Activated CD8-positive, alpha-beta T cell treated with anti-CD3 and anti-CD28 coated beads, Interleukin-2, amount 10 ng/mL, durations not matched to agents 7 days and 5 days (primary cell): ENCODE data around the gene PRKAA1. TPM values are rescaled to one million over a fixed set of nuclear protein-coding genes. Genes with fewer than 3 reads are reported as not detected.

Source experiments
- ATAC-seq: fragments of 150-1000 bp; cut with Tn5 transposase; one replicate; pipeline ENCODE4 v1.10.0; 2021; ENCODE audit warnings: moderate library complexity
- CTCF ChIA-PET: fragments of 350-600 bp; sonication (Branson Sonifier 250); formaldehyde crosslinking; loops from one replicate; lab custom pipeline; 2021; ENCODE audit warnings: antibody characterized with exemption; lab: Charles Lee
- POLR2A ChIA-PET: fragments of 350-600 bp; sonication (Branson Sonifier 250); formaldehyde crosslinking; loops from one replicate; lab custom pipeline; 2021; ENCODE audit warnings: antibody characterized with exemption; lab: Charles Lee
- DNase-seq: peaks from one replicate; pipeline ENCODE4 v3.0.0-alpha.2; 2020
- H3K27ac Mint-ChIP-seq: one replicate; pipeline ENCODE4 v1.8.0; 2021; ENCODE audit warnings: mild to moderate bottlenecking, mixed read lengths
- H3K27me3 Mint-ChIP-seq: one replicate; pipeline ENCODE4 v1.8.0; 2021; ENCODE audit warnings: low read depth, mixed read lengths
- H3K36me3 Mint-ChIP-seq: one replicate; pipeline ENCODE4 v1.8.0; 2021; ENCODE audit warnings: low read depth, mixed read lengths
- H3K4me1 Mint-ChIP-seq: one replicate; pipeline ENCODE4 v1.8.0; 2021; ENCODE audit warnings: low read depth, mixed read lengths
- H3K4me3 Mint-ChIP-seq: one replicate; pipeline ENCODE4 v1.8.0; 2021; ENCODE audit warnings: mild to moderate bottlenecking, mixed read lengths
- H3K9me3 Mint-ChIP-seq: one replicate; pipeline ENCODE4 v1.8.0; 2022; ENCODE audit warnings: mixed read lengths; ENCODE audit not compliant: insufficient read depth
- total RNA-seq, 2 experiments: library from RNA; stranded (reverse); gene quantifications; one replicate each; pipeline ENCODE4 v1.2.3, GENCODE V29; 2021

PRKAA1 gene
- 10 to 100 TPM; 70.8 to 72.3 TPM for total RNA-seq

DNA sequence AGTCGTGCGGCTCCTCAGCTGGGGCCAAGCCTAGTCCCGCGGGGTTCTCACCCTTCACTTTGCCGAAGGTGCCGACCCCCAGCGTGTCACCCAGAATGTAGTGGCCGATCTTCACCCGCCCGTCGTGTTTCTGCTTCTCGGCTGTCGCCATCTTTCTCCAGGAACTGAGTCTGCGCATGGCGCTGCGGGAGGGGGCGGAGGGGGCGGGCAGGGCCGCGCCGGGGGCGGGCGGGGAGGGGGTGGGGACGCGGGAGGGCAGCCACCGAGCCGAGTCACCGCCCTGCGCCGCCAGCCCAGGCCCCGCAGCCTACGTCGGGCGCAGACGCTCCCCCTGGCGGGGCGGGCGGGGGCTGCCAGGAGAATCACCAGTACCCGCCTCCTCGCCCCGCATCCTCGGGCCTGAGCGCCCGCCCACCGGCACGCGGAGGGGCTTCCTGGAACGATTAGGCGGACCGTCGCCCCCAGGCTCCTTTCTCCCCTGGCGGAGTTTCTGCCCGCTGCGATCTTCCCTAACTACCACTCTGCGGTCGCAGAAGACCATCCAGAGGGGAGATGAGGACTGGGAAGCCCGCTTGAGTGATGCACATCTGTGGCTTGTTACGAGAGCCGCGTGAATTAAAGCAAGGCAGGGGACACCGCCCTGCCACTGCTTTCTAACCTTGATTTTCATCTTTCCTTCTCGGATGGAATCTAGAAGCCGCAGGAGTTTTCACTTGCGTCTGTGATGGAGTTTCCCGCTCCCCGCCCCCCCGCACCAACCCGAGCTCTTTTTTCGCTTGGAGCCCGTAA lies at the start of gene PRKAA1:
TSS of gene PRKAA1 (minus strand) at position 363 of the 789 bp plus-strand sequence. CDS start at position 178, 185 bp downstream.
- DNase-seq: peak; percentile 91
- H3K4me1 Mint-ChIP-seq: peaks cover 37% of the 10 kb centered on the region
- H3K36me3 Mint-ChIP-seq: peaks cover 31% of the 10 kb centered on the region

DNA sequence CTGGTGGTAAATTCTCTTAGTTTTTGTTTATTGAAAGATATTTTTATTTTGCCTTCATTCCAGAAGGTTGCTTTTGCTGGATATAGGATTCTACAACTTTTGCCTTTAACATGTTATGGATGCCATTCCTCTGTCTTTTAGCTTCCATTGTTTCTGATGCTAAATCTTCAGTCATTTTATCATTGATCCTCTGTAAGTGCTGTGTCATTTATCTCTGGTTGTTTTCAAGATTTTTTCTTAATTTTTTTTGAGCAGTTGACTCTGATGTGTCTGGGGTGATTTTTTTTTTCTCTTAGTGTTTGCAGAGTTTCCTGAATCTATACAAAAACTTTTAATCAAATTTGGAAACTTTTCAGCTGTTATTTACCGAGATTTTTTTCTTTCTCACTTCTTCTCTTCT lies 49.4 kb upstream of the PRKAA1 start:
- peaks cover 4% of the 10 kb centered on the region for H3K36me3 Mint-ChIP-seq
- POLR2A ChIA-PET: no interaction called here
- no peaks in the 10 kb centered on the region for H3K4me1 Mint-ChIP-seq
- H3K9me3 Mint-ChIP-seq: no peaks in the 10 kb centered on the region
- no peak overlapping the region for H3K4me3 Mint-ChIP-seq
- ATAC-seq: no peak
- peaks cover 7% of the 10 kb centered on the region for H3K27me3 Mint-ChIP-seq
- no peak for DNase-seq
- CTCF ChIA-PET: interaction anchor here (1.0 kb wide), 1 partner anchor 32 kb away, joined by 3 read pairs; no protein-coding TSS in a partner anchor
- no peak overlapping the region for H3K27ac Mint-ChIP-seq

More for the DNA sequence above, at the start of gene PRKAA1:
- H3K27me3 Mint-ChIP-seq: peaks cover 5% of the 10 kb centered on the region
- POLR2A ChIA-PET: interaction anchor here (0.6 to 2.5 kb wide), 8 partner anchors 8 to 1145 kb away, joined by 3 to 7 read pairs (median 4); partner anchors contain the start of genes RPL37 and TTC33
- peak; percentile 95 for ATAC-seq
- CTCF ChIA-PET: interaction anchor here (0.6 to 1.5 kb wide), 3 partner anchors 10 to 35 kb away, joined by 3 to 5 read pairs (median 5); no protein-coding TSS in a partner anchor
- no peaks in the 10 kb centered on the region for H3K9me3 Mint-ChIP-seq
- H3K27ac Mint-ChIP-seq: peak within 1 kb of the TSS; percentile 91
- H3K4me3 Mint-ChIP-seq: peak within 1 kb of the TSS; percentile 87

DNA sequence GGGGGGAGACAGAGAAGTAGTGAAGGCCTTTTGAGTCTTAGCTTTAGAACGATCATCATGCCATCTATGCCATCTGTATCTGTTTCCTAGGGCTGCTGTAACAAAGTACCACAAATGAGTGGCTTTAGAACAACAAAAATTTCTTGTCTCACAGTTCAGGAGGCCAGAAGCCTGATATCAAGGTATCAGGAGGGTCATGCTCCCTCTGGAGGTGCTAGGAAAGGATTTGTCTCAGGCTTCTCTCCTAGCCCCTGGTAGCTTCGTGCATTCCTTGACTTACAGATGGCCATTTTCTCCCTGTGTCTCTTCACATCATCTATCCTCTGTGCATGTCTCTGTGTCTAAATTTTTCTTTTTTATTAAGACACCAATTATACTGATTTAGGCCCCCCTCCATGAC lies 48.2 kb upstream of the PRKAA1 start:
- ChIA-PET CTCF (no interaction called here), POLR2A (interaction anchor here (0.7 kb wide), 1 partner anchor 11 kb away, joined by 4 read pairs; the partner anchor contains the start of gene RPL37)
- Mint-ChIP-seq H3K27ac (no peak overlapping the region), H3K9me3 (no peaks in the 10 kb centered on the region), H3K4me3 (no peak overlapping the region), H3K4me1 (peaks cover 7% of the 10 kb centered on the region), H3K36me3 (peaks cover 6% of the 10 kb centered on the region), H3K27me3 (peaks cover 9% of the 10 kb centered on the region)
- ATAC-seq (no peak), DNase-seq (no peak)

DNA sequence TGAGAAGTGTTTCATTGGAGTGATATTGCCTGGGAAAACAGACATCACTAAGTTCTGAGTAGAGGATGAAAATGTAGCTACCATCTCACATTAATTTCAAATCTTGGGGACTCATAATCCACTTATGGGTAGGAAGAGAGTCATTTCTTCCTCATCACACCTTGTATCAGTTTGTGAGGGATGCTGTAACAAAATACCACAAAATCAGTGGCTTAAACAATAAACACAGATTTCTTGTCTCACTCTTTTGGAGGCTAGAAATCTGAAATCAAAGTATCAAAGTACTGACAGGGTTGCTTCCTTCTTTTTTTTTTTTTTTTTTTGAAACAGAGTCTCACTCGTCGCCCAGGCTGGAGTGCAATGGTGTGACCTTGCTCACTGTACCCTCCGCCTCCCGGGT lies 46.4 kb upstream of the PRKAA1 start:
- CTCF ChIA-PET: interaction anchor here (0.6 kb wide), 1 partner anchor 34 kb away, joined by 3 read pairs; no protein-coding TSS in a partner anchor
- Mint-ChIP-seq H3K27me3 (peaks cover 10% of the 10 kb centered on the region), H3K4me1 (peaks cover 15% of the 10 kb centered on the region), H3K36me3 (peaks cover 7% of the 10 kb centered on the region), H3K4me3 (no peak overlapping the region), H3K9me3 (no peaks in the 10 kb centered on the region), H3K27ac (no peak overlapping the region)
- POLR2A ChIA-PET: interaction anchor here (1.5 kb wide), 1 partner anchor 9 kb away, joined by 4 read pairs; the partner anchor contains the start of gene RPL37
- DNase-seq (no peak), ATAC-seq (no peak)

DNA sequence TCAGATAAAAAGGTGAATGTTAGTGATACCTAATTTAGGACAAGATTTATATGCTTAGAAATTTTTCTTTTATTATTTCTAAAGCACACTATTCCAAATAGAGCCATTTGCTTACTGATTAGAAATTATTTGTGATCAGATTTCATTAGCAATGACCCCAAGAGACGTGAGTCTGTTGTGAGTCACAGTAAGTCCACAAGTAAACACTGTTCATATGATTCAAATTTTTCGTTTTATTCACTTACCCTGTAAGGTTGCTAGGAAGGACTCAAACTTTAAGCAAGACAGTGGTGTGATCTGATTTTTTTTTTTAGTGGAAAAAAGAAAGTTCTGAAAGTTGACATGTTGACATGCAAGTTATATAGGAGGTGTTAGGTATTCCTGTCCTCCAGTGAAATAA lies 44.2 kb upstream of the PRKAA1 start:
- CTCF ChIA-PET: interaction anchor here (0.6 to 1.0 kb wide), 2 partner anchors 10 to 71 kb away, joined by 3 read pairs; no protein-coding TSS in a partner anchor
- no peaks in the 10 kb centered on the region for H3K9me3 Mint-ChIP-seq
- H3K4me3 Mint-ChIP-seq: no peak overlapping the region
- peaks cover 7% of the 10 kb centered on the region for H3K27me3 Mint-ChIP-seq
- DNase-seq (no peak), ATAC-seq (no peak)
- POLR2A ChIA-PET: no interaction called here
- no peak overlapping the region for H3K27ac Mint-ChIP-seq
- H3K4me1 Mint-ChIP-seq: peaks cover 28% of the 10 kb centered on the region
- peaks cover 10% of the 10 kb centered on the region for H3K36me3 Mint-ChIP-seq

DNA sequence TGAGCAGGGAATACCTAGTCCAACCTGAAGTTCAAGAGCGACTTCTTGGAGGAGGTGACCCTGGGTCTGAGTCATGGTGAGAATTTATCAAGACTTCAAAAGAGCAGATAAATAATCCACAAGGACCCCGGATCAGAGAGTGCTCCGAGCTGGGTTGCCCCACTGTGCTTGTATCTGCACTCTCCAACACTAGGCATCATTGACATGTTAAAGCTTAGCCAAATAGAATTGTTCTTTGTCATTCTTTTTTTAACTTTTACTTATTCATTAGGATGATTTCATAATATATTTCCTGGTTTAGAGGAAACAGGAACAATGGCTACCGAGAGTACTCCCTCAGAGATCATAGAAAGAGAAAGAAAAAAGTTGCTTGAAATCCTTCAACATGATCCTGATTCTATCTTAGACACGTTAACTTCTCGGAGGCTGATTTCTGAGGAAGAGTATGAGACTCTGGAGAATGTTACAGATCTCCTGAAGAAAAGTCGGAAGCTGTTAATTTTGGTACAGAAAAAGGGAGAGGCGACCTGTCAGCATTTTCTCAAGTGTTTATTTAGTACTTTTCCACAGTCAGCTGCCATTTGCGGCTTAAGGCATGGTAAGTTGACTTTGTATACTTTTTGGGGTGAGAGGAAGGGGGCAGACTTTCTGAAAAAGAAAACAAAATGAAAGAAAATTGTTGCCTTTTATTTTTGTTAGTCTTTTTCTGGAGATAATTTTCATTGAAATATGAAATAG lies 43.1 kb upstream of the PRKAA1 start, which contains the start of gene CARD6:
TSS of gene CARD6 (plus strand) at position 300 of the 738 bp plus-strand sequence. CDS start at position 316, 16 bp downstream.
- Mint-ChIP-seq H3K27ac (peak within 1 kb of the TSS; percentile 89), H3K4me3 (peak within 1 kb of the TSS; percentile 84), H3K27me3 (peaks cover 7% of the 10 kb centered on the region), H3K36me3 (peaks cover 11% of the 10 kb centered on the region), H3K9me3 (no peaks in the 10 kb centered on the region), H3K4me1 (peaks cover 33% of the 10 kb centered on the region)
- CTCF ChIA-PET: interaction anchor here (0.9 to 1.0 kb wide), 2 partner anchors 8 to 17 kb away, joined by 3 read pairs; no protein-coding TSS in a partner anchor
- ATAC-seq (peak; percentile 59), DNase-seq (no peak)
- POLR2A ChIA-PET: no interaction called here

DNA sequence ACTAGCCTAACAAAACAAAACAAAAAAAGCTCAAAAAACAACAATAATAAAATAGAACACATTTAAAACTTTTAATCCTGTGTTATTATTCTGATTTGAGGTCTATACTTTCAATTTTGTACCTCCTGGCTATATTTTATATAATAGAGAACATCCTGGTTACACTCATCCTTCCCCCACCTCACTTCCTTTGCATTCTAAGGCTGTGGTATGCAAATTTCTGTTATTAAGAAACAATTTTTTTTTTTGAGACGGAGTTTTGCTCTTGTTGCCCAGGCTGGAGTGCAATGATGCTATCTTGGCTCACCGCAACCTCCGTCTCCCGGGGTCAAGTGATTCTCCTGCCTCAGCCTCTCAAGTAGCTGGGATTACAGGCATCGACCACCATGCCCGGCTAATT lies 39.9 kb upstream of the PRKAA1 start:
- ChIA-PET POLR2A (no interaction called here), CTCF (no interaction called here)
- peaks cover 3% of the 10 kb centered on the region for H3K27me3 Mint-ChIP-seq
- no peak overlapping the region for H3K27ac Mint-ChIP-seq
- no peak for ATAC-seq
- no peak overlapping the region for H3K4me3 Mint-ChIP-seq
- H3K9me3 Mint-ChIP-seq: no peaks in the 10 kb centered on the region
- no peak for DNase-seq
- peaks cover 55% of the 10 kb centered on the region for H3K4me1 Mint-ChIP-seq
- H3K36me3 Mint-ChIP-seq: peaks cover 28% of the 10 kb centered on the region

DNA sequence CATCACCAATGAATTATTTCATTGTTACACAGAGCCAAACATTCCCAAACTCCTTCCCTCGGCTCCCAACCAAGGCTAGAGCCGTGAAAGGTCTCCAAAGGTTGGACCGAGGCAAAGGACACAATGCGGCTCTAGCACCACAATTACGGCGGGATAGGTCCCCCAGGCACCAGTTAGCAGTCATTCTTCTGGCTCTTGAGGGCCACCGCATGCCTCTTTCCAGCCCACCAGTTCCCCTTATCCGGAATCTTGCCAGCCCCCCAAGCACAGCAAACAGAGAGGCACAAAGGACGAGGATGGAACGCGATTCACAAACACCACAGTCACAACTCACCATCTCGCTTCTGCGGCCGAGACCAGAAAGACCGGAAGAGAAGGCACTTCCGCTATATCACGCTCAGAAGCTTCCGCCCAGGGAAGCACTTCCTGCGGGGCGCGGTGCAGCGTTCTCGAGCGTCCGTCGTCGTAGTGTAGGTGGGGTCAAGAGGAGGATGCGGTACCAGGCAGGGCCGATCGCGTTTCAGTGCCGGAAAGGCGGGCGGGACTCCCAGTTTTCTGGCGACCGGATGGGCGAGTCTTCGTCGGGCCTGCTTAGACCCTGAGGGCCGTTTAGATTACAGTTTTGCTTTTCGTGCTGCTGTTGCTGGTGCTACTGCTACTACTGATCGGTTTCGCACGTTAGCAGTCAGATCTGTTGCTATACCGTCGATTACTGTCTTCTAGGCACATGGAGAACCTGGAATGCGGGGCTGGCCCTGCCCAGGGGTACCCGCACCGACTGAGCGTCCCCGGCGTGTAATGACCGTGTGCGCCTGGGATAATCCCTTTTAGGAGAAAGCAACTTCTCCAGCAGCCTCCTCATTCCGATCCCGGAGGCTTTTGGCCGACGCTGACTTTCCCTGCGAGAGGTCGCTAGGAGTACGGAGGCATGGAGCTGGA lies 36.9 kb upstream of the PRKAA1 start, which contains the start of gene RPL37:
TSS of gene RPL37 (minus strand) at position 374 of the 939 bp plus-strand sequence. CDS start at position 337, 37 bp downstream.
- Mint-ChIP-seq H3K4me1 (peaks cover 61% of the 10 kb centered on the region), H3K36me3 (peaks cover 53% of the 10 kb centered on the region), H3K4me3 (peak within 1 kb of the TSS; percentile 97), H3K9me3 (no peaks in the 10 kb centered on the region), H3K27ac (peak within 1 kb of the TSS; percentile 99), H3K27me3 (no peaks in the 10 kb centered on the region)
- CTCF ChIA-PET: no interaction called here
- ATAC-seq: peak; percentile 98
- POLR2A ChIA-PET: interaction anchor here (0.7 to 1.5 kb wide), 12 partner anchors 9 to 429 kb away, joined by 3 to 7 read pairs (median 4); partner anchors contain the start of genes PRKAA1 and TTC33
- peak; percentile 96 for DNase-seq

DNA sequence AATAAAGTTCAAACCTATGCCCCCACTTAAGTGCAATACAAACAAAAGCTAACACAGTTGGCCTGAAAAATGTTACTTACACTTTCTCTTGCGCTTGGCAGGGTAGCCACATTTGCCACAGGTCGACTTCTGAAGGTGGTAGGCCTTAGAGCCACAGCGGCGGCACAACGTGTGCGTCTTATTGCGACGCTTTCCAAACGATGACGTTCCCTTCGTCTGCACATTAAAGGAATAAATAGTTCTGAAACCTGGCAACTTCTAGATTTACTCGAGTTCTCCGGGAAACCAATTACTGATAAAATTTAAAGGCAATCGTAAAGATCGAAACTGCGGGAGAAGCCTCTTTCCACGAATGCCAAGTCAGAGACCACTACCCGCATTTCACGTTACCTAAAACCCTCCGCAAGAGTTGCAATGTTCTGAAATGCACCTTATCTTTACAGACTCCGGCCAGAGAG lies 36.2 kb upstream of the PRKAA1 start:
- Mint-ChIP-seq H3K27ac (peak overlapping the region; percentile 99), H3K4me3 (peak overlapping the region; percentile 97), H3K27me3 (no peaks in the 10 kb centered on the region), H3K36me3 (peaks cover 59% of the 10 kb centered on the region), H3K9me3 (no peaks in the 10 kb centered on the region), H3K4me1 (peaks cover 64% of the 10 kb centered on the region)
- peak; percentile 68 for DNase-seq
- ChIA-PET CTCF (no interaction called here), POLR2A (interaction anchor here (0.9 to 1.5 kb wide), 9 partner anchors 8 to 429 kb away, joined by 3 to 5 read pairs (median 4); partner anchors contain the start of gene TTC33)
- ATAC-seq: peak; percentile 4

DNA sequence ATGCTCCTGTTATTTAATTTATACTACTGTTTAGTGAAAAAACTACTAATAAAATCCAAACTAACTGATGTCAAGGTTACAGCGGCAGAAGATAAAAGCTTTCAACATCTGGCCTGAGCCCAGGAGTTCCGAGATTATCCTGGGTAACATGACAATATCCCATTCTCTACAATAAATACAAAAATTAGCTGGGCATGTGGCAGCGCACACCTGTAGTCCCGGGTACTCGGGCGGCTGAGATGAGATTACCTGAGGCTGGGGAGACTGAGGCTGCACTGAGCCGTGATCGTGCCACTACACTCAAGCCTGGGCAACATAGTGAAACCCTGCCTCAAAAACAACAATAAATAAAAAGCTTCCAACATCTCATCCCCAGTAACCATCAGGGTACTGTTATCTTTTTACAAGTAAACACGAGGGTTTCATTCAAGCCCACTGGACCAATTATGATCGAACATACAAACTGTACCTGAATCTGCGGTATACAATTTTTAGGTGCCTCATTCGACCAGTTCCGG lies 35.6 kb upstream of the PRKAA1 start:
- Mint-ChIP-seq H3K27ac (peak overlapping the region; percentile 99), H3K4me3 (peak overlapping the region; percentile 97), H3K36me3 (peaks cover 63% of the 10 kb centered on the region), H3K9me3 (no peaks in the 10 kb centered on the region), H3K27me3 (no peaks in the 10 kb centered on the region), H3K4me1 (peaks cover 66% of the 10 kb centered on the region)
- POLR2A ChIA-PET: interaction anchor here (0.9 to 1.5 kb wide), 3 partner anchors 11 to 78 kb away, joined by 3 to 4 read pairs (median 4); partner anchors contain the start of gene TTC33
- CTCF ChIA-PET: interaction anchor here (0.8 to 1.6 kb wide), 2 partner anchors 8 to 35 kb away, joined by 3 read pairs; partner anchors contain the start of gene PRKAA1
- DNase-seq: no peak
- no peak for ATAC-seq
